ENCODE measurements around the gene NCKAP5.

NCKAP5 gene

DNA sequence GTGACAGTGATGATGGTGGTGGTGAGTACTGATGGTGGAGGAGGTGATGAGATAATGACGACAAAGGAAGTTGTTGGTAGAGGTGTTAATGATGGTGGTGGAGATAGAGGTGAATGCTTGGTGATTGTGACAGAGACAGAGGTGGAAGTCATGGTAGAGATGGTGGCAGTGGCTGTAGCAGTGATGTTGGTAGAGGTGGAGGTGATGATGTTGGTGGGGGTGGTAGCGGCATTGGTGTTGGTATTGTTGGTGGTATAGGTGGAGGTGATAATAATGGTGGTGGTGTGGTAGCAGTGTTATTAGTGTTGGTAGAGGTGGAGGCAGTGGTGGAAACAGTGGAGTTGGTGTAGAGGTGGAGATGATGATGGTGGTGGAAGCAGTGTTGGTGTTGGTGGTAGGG lies 934.6 kb downstream of the NCKAP5 start:
- H3K4me1 ChIP-seq (ENCODE audit: control insufficient read depth, insufficient read depth, low read length, unreplicated experiment) = peaks cover 5% of the 10 kb centered on the region
- H3K27ac ChIP-seq (ENCODE audit: low read depth, low read length) = no peak overlapping the region
- H3K79me2 ChIP-seq (ENCODE audit: control insufficient read depth, insufficient read depth, low read length, unreplicated experiment) = no peaks in the 10 kb centered on the region
- H3K36me3 ChIP-seq (ENCODE audit: insufficient read depth, low read length) = no peaks in the 10 kb centered on the region
- H3K27me3 ChIP-seq (ENCODE audit: insufficient read depth, low read length) = no peaks in the 10 kb centered on the region
- H2AFZ ChIP-seq (ENCODE audit: low read length, unreplicated experiment) = no peak overlapping the region
- H3K4me3 ChIP-seq (ENCODE audit: low read depth, low read length) = no peak overlapping the region

DNA sequence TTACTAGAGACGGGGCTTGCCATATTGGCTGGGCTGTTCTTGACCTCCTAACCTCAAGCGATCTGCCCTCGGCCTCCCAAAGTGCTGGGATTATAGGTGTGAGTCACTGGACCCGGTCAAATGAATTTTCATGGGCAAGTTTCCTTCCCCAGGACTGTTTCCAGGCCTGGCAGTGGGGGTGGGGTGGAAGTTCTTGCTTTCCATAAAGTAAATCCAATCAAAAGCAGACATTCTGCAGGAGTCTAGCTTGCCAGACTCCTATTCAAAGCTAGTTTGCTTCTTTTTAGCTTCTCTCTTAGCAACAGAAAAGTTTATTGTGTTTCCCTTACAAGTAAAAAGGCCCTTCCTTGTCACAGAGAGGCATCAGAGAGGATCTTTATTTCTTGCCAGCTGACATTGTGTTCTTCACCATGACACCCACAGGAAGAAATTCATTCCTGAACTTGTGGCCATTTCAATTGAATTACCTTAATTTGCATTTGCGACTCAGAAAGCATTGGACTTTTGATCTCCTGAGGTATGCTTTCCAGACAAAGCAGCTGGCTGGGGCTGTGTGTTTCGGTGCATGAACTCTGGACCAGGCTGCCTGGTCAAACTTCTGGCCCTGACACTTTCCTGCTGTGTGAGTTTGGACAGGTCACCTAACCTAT lies 936.1 kb downstream of the NCKAP5 start:
- H3K79me2 ChIP-seq (ENCODE audit: control insufficient read depth, insufficient read depth, low read length, unreplicated experiment) = no peaks in the 10 kb centered on the region
- H3K27ac ChIP-seq (ENCODE audit: low read depth, low read length) = no peak overlapping the region
- H3K27me3 ChIP-seq (ENCODE audit: insufficient read depth, low read length) = no peaks in the 10 kb centered on the region
- peaks cover 12% of the 10 kb centered on the region for H3K4me1 ChIP-seq (ENCODE audit: control insufficient read depth, insufficient read depth, low read length, unreplicated experiment)
- H2AFZ ChIP-seq (ENCODE audit: low read length, unreplicated experiment) = no peak overlapping the region
- H3K36me3 ChIP-seq (ENCODE audit: insufficient read depth, low read length) = no peaks in the 10 kb centered on the region
- no peak overlapping the region for H3K4me3 ChIP-seq (ENCODE audit: low read depth, low read length)

DNA sequence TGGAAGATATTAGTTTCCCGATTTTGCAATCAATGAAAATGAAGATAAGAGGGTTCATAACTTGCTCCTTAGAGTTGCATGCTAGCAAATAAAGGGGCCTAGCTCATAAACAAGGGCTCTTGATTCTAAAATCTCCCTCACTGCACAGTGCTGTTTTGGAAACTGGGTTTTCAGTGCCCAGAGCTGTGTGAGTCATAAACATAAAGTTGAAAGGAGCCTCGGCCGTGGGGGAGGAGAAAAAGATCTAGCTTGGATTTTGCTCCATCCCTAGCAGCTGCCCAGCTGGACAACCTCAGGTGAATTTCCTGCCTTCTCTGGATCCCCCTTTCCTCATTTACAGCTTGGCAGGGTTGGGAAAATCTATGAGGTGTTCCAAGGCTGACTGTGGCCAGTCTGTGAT lies 940.7 kb downstream of the NCKAP5 start:
- H2AFZ ChIP-seq (ENCODE audit: low read length, unreplicated experiment) = no peak overlapping the region
- no peak overlapping the region for H3K4me3 ChIP-seq (ENCODE audit: low read depth, low read length)
- no peaks in the 10 kb centered on the region for H3K79me2 ChIP-seq (ENCODE audit: control insufficient read depth, insufficient read depth, low read length, unreplicated experiment)
- peaks cover 28% of the 10 kb centered on the region for H3K4me1 ChIP-seq (ENCODE audit: control insufficient read depth, insufficient read depth, low read length, unreplicated experiment)
- H3K27me3 ChIP-seq (ENCODE audit: insufficient read depth, low read length) = no peaks in the 10 kb centered on the region
- no peak overlapping the region for H3K27ac ChIP-seq (ENCODE audit: low read depth, low read length)
- H3K36me3 ChIP-seq (ENCODE audit: insufficient read depth, low read length) = no peaks in the 10 kb centered on the region

DNA sequence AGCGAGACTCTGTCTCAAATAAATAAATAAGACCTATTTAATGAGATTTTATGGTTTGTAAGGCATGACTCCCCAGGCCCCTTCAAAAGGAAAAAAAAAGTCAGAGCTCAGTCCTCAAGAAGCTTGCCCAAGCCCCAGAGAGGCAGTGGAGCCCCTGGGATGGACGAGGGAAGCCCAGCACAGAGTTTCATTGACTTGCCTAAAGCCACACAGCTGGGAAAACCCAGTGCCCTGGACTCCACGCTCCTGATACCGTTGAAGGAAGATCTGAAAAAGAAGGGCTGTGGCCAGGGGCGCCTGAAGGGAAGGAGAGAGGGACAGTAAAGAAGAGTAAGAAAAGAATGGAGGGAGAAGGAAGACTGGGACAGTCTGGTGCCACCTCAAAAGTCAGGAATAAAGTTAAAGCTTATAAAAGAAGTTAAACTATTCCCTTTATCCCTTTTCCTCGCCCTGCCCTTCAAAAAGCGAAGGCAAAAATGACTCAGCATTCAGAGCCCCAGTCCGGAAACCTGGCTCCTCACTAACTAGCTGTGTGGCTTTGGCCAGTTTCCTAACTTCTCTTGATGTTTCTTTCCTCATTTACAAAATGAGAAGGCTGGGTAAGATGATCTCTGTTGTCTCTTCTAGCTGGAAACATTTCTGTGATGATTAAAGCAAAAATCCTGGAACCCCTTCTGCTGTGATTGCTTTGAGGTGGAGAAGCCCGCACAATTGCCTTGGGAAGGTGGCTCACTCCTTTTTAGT lies 945.0 kb downstream of the NCKAP5 start:
- Histone ChIP-seq H3K79me2 (ENCODE audit: control insufficient read depth, insufficient read depth, low read length, unreplicated experiment) (no peaks in the 10 kb centered on the region), H3K4me3 (ENCODE audit: low read depth, low read length) (no peak overlapping the region), H2AFZ (ENCODE audit: low read length, unreplicated experiment) (peak overlapping the region; percentile 35), H3K27me3 (ENCODE audit: insufficient read depth, low read length) (no peaks in the 10 kb centered on the region), H3K36me3 (ENCODE audit: insufficient read depth, low read length) (no peaks in the 10 kb centered on the region), H3K4me1 (ENCODE audit: control insufficient read depth, insufficient read depth, low read length, unreplicated experiment) (peaks cover 35% of the 10 kb centered on the region), H3K27ac (ENCODE audit: low read depth, low read length) (peak overlapping the region; percentile 66)

Measured in ACC112 (cell line).